ENCODE data around the gene CCDC170. TPM values are rescaled to one million over a fixed set of nuclear protein-coding genes. Genes with fewer than 3 reads are reported as not detected.
A peak's percentile ranks its signal among the peaks of the same experiment; 100 is the strongest.

CCDC170 gene
- total RNA-seq, 1 experiment from 2014 or later: not detected

DNA sequence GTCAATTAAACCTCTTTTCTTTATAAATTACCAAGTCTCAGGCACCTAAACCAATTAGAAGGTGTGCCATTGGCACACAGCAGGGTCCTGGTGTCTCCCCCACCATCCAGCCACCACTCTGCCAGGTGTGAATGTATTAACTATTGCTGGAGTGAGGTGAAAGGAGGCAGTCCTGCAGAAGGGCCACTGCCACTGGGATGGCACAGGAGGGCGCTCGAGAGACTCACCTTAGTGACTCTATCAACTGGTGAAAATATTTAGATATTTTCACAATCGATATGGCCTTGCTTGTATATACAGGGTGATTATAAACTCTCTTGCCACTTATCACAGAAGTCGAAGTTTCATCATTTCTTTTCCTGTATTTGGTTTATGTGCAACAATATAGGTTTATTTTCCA is 168.1 kb downstream of the CCDC170 start:
- ChIA-PET POLR2A (no interaction called here), CTCF (interaction anchor here (1.6 kb wide), 1 partner anchor 215 kb away, joined by 4 read pairs; no protein-coding TSS in a partner anchor)
- Mint-ChIP-seq H3K27ac (ENCODE audit: low read depth, unreplicated experiment) (no peak overlapping the region), H3K4me1 (ENCODE audit: insufficient read depth, unreplicated experiment) (no peaks in the 10 kb centered on the region), H3K4me3 (ENCODE audit: unreplicated experiment) (no peak overlapping the region), H3K9me3 (ENCODE audit: unreplicated experiment) (no peaks in the 10 kb centered on the region), H3K36me3 (ENCODE audit: insufficient read depth, unreplicated experiment) (no peaks in the 10 kb centered on the region), H3K27me3 (ENCODE audit: insufficient read depth, unreplicated experiment) (no peaks in the 10 kb centered on the region)
- peak; percentile 20 for DNase-seq (ENCODE audit: unreplicated experiment)
- TF ChIP-seq CTCF (IDR thresholded peaks at IDR 0.05; ENCODE audit: unreplicated experiment): no peak
- intact Hi-C loops (cut with micrococcal nuclease): no loop called here
- no TSS peak for BruUV-seq (replicated peaks)

GRCh38 chr6:151663559-151663958 is 169.7 kb downstream of the CCDC170 start:
- BruUV-seq (replicated peaks): no TSS peak
- intact Hi-C loops (cut with micrococcal nuclease): no loop called here
- ChIA-PET POLR2A (interaction anchor here (0.6 kb wide), 1 partner anchor 128 kb away, joined by 3 read pairs; no protein-coding TSS in a partner anchor), CTCF (interaction anchor here (0.6 to 1.6 kb wide), 3 partner anchors 9 to 216 kb away, joined by 3 to 4 read pairs (median 4); no protein-coding TSS in a partner anchor)
- Mint-ChIP-seq H3K27ac (ENCODE audit: low read depth, unreplicated experiment) (no peak overlapping the region), H3K9me3 (ENCODE audit: unreplicated experiment) (no peaks in the 10 kb centered on the region), H3K36me3 (ENCODE audit: insufficient read depth, unreplicated experiment) (no peaks in the 10 kb centered on the region), H3K27me3 (ENCODE audit: insufficient read depth, unreplicated experiment) (no peaks in the 10 kb centered on the region), H3K4me3 (ENCODE audit: unreplicated experiment) (no peak overlapping the region), H3K4me1 (ENCODE audit: insufficient read depth, unreplicated experiment) (peaks cover 2% of the 10 kb centered on the region)
- DNase-seq (ENCODE audit: unreplicated experiment): no peak
- TF ChIP-seq CTCF (IDR thresholded peaks at IDR 0.05; ENCODE audit: unreplicated experiment): no peak

DNA sequence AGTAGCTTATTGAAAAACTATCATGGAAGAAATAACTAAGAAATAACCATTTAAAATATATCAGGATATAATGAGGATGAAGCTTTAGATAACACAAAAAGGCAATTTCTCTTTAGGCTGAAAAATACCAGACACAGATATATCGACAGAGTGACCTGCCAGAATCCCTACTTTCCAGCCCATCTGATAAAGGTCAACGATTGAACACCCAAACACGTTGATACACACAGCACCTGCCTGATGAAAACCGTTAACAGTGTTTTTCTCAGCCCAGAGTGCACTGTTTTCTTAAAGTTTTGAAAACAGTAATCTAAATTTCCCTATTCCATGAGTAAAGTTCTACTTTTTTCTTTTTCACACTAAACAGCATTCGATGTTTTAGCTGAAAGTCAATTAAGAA is 170.6 kb downstream of the CCDC170 start:
- peaks cover 10% of the 10 kb centered on the region for H3K4me1 Mint-ChIP-seq (ENCODE audit: insufficient read depth, unreplicated experiment)
- no peaks in the 10 kb centered on the region for H3K9me3 Mint-ChIP-seq (ENCODE audit: unreplicated experiment)
- H3K27ac Mint-ChIP-seq (ENCODE audit: low read depth, unreplicated experiment): no peak overlapping the region
- no peak for DNase-seq (ENCODE audit: unreplicated experiment)
- ChIA-PET CTCF (interaction anchor here (0.6 to 1.2 kb wide), 3 partner anchors 12 to 49 kb away, joined by 3 read pairs; no protein-coding TSS in a partner anchor), POLR2A (interaction anchor here (0.6 to 0.9 kb wide), 2 partner anchors 9 to 129 kb away, joined by 3 read pairs; no protein-coding TSS in a partner anchor)
- no peaks in the 10 kb centered on the region for H3K27me3 Mint-ChIP-seq (ENCODE audit: insufficient read depth, unreplicated experiment)
- no peak overlapping the region for H3K4me3 Mint-ChIP-seq (ENCODE audit: unreplicated experiment)
- H3K36me3 Mint-ChIP-seq (ENCODE audit: insufficient read depth, unreplicated experiment): no peaks in the 10 kb centered on the region
- BruUV-seq (replicated peaks): no TSS peak
- intact Hi-C loops (cut with micrococcal nuclease): no loop called here
- no peak for TF ChIP-seq CTCF (IDR thresholded peaks at IDR 0.05; ENCODE audit: unreplicated experiment)

DNA sequence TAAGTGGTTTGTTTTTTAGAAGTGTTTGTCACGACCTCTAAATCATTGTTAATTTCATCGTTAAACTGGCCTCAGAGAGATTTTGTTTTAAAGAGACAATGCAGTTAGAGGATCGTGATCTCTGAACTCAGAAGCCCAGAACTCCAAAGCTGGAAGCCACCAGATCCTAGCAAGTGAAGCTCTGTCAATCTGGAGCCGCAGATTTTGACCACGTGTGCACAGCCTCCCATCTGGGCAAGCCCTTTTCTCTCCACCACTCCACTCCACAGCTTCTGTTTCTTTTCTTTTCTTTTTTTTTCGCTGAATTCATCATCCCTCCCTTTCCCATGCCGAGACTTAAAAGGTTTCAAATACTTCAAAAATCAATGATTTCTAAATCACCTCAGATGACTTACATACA is 171.5 kb downstream of the CCDC170 start:
- no TSS peak for BruUV-seq (replicated peaks)
- intact Hi-C loops (cut with micrococcal nuclease): no loop called here
- CTCF ChIA-PET: interaction anchor here (1.2 kb wide), 1 partner anchor 12 kb away, joined by 3 read pairs; no protein-coding TSS in a partner anchor

More for the DNA sequence above, 171.5 kb downstream of the CCDC170 start:
- no peak for TF ChIP-seq CTCF (IDR thresholded peaks at IDR 0.05; ENCODE audit: unreplicated experiment)
- POLR2A ChIA-PET: no interaction called here
- Mint-ChIP-seq H3K36me3 (ENCODE audit: insufficient read depth, unreplicated experiment) (no peaks in the 10 kb centered on the region), H3K27me3 (ENCODE audit: insufficient read depth, unreplicated experiment) (no peaks in the 10 kb centered on the region), H3K9me3 (ENCODE audit: unreplicated experiment) (no peaks in the 10 kb centered on the region), H3K4me1 (ENCODE audit: insufficient read depth, unreplicated experiment) (peaks cover 16% of the 10 kb centered on the region), H3K27ac (ENCODE audit: low read depth, unreplicated experiment) (no peak overlapping the region), H3K4me3 (ENCODE audit: unreplicated experiment) (no peak overlapping the region)
- no peak for DNase-seq (ENCODE audit: unreplicated experiment)

Data from MCF 10A (cell line).